MM.1S (cell line): Measurements from ENCODE around the gene PPP4R4.
A peak's percentile ranks its signal among the peaks of the same experiment; 100 is the strongest.

ENCODE experiments used
- DNase-seq: peaks from one replicate; pipeline ENCODE4 v3.0.0-alpha.2; 2015
- H2AFZ ChIP-seq: fragments of 300-600 bp; sonication (generic); 2 replicates; pipeline ENCODE4 v1.6.0; 2016; ENCODE audit warnings: antibody characterized with exemption, low read length
- H3F3A ChIP-seq: fragments of 300-600 bp; sonication (generic); 2 replicates; pipeline ENCODE4 v1.6.1; 2016; ENCODE audit warnings: mild to moderate bottlenecking, antibody characterized with exemption, low read length, moderate library complexity, mixed read lengths; ENCODE audit not compliant: insufficient read depth
- H3K27ac ChIP-seq: fragments of 300-600 bp; sonication (generic); 2 replicates; pipeline ENCODE4 v1.5.1; 2016; ENCODE audit warnings: mild to moderate bottlenecking, low read length
- H3K27me3 ChIP-seq: fragments of 300-600 bp; sonication (generic); replicated peaks from 2 replicates; pipeline ENCODE4 v1.6.0; 2016; ENCODE audit warnings: low read length; ENCODE audit not compliant: insufficient read depth
- H3K36me3 ChIP-seq: fragments of 300-600 bp; sonication (generic); replicated peaks from 2 replicates; pipeline ENCODE4 v1.6.1; 2016; ENCODE audit warnings: mild to moderate bottlenecking, low read length, mixed read lengths; ENCODE audit not compliant: insufficient read depth
- H3K4me1 ChIP-seq: fragments of 300-600 bp; sonication (generic); 2 replicates; pipeline ENCODE4 v1.6.1; 2016; ENCODE audit warnings: low read length, mixed read lengths
- H3K4me2 ChIP-seq: fragments of 300-600 bp; sonication (generic); 2 replicates; pipeline ENCODE4 v1.6.0; 2016; ENCODE audit warnings: low read depth, low read length
- H3K4me3 ChIP-seq: fragments of 300-600 bp; sonication (generic); 2 replicates; pipeline ENCODE4 v1.5.1; 2016; ENCODE audit warnings: low read length, mixed read lengths
- H3K79me2 ChIP-seq: fragments of 300-600 bp; sonication (generic); 2 replicates; pipeline ENCODE4 v1.6.1; 2016; ENCODE audit warnings: mixed run types, low read length, mixed read lengths
- H3K9ac ChIP-seq: fragments of 300-600 bp; sonication (generic); 2 replicates; pipeline ENCODE4 v1.6.1; 2016; ENCODE audit warnings: low read length, mixed read lengths
- H3K9me2 ChIP-seq: fragments of 300-600 bp; sonication (generic); replicated peaks from 2 replicates; pipeline ENCODE4 v1.6.1; 2016; ENCODE audit warnings: mild to moderate bottlenecking, low read length, mixed read lengths; ENCODE audit not compliant: insufficient read depth
- H3K9me3 ChIP-seq: fragments of 300-600 bp; sonication (generic); replicated peaks from 2 replicates; pipeline ENCODE4 v1.6.1; 2016; ENCODE audit warnings: mild to moderate bottlenecking, low read length, mixed read lengths; ENCODE audit not compliant: insufficient read depth
- H4K20me1 ChIP-seq: fragments of 300-600 bp; sonication (generic); 2 replicates; pipeline ENCODE4 v1.6.1; 2016; ENCODE audit warnings: mild to moderate bottlenecking, low read length, moderate library complexity, mixed read lengths; ENCODE audit not compliant: insufficient read depth
- EZH2 ChIP-seq: fragments of 300-600 bp; sonication (generic); optimal IDR thresholded peaks from 2 replicates; pipeline ENCODE3; 2017; ENCODE audit warnings: low read depth, mild to moderate bottlenecking, antibody characterized with exemption, low read length, mixed read lengths
- EZH2phosphoT487 ChIP-seq: fragments of 300-600 bp; sonication (generic); IDR thresholded peaks from 2 replicates; pipeline ENCODE4 v1.6.1; 2018; ENCODE audit warnings: antibody characterized with exemption, low read length
- TF ChIP-seq, protein P1 (sequence below): fragments of 300-600 bp; sonication (generic); IDR thresholded peaks from 2 replicates; pipeline ENCODE4 v1.5.1; 2016; ENCODE audit warnings: antibody characterized with exemption, low read length, mixed read lengths

The PPP4R4 gene

DNA sequence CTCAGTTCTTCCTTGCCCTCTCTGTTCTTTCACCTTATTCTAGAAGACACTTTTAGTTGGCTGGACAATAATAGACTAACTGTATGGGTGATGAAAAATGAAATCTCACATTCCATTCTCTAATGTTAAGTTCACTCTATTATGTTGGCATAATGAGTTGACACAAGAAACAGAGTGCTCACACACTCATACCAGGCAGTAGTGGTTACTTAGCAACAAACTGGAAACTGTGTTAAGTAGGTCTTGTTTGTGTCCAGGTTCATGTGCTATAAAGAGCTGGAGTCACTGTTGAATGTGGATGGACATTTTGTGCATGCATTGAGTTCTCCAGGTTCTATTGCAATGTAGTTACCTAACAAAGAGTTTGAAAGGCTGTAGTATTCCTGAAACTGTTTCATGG, 16.9 kb upstream of the PPP4R4 start:
- no peak overlapping the region for H3K4me2 ChIP-seq
- H3K4me3 ChIP-seq, result no peak overlapping the region

DNA sequence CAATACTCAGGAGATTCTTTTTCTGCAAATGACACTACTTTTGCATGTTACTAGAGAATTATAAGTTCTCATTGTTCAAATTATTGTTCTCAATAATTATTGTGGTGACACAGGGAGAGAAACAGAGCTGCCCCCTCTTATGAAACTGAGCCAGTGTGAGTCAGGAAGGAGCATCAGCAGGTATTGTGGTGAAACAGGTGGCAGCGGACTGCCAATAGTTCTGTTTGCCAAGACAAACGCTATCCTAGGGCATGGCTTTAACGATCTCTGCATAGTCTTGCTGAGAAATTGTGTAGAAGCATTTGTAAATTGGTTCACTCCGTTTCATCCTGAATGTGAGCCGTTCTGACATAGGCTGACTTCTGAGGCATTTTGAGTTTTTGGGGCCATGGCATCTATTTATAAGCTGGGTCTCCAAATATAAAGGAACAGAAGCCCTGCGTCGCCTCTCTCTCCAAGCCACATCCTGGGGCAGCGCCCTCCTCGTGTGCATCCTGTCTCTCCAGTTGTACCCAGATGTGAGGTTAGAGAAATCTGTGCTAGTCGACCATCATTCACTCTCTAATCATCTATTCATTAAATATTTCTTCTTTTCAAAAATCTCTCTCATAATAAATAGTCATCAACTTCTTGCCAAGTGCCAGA, 15.8 kb upstream of the PPP4R4 start:
- H3K4me3 ChIP-seq, result no peak overlapping the region
- TF ChIP-seq EZH2 (no peak), EZH2phosphoT487 (no peak)
- TF ChIP-seq, protein P1, sequence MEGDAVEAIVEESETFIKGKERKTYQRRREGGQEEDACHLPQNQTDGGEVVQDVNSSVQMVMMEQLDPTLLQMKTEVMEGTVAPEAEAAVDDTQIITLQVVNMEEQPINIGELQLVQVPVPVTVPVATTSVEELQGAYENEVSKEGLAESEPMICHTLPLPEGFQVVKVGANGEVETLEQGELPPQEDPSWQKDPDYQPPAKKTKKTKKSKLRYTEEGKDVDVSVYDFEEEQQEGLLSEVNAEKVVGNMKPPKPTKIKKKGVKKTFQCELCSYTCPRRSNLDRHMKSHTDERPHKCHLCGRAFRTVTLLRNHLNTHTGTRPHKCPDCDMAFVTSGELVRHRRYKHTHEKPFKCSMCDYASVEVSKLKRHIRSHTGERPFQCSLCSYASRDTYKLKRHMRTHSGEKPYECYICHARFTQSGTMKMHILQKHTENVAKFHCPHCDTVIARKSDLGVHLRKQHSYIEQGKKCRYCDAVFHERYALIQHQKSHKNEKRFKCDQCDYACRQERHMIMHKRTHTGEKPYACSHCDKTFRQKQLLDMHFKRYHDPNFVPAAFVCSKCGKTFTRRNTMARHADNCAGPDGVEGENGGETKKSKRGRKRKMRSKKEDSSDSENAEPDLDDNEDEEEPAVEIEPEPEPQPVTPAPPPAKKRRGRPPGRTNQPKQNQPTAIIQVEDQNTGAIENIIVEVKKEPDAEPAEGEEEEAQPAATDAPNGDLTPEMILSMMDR, result no peak
- H3K9ac ChIP-seq, result no peak overlapping the region
- no peaks in the 10 kb centered on the region for H3K27me3 ChIP-seq
- H3F3A ChIP-seq, result 0 out of 2 replicates have a peak, but pooled peaks cover 4% of the 10 kb centered on the region
- DNase-seq, result peak; percentile 40
- peak overlapping the region; percentile 54 for H3K4me2 ChIP-seq
- H4K20me1 ChIP-seq, result no peaks in the 10 kb centered on the region
- peak overlapping the region; percentile 34; the same call in 1 of the 2 replicates for H3K27ac ChIP-seq
- H3K36me3 ChIP-seq, result no peaks in the 10 kb centered on the region
- H2AFZ ChIP-seq, result no peak overlapping the region
- H3K4me1 ChIP-seq, result peaks cover 20% of the 10 kb centered on the region
- H3K79me2 ChIP-seq, result no peaks in the 10 kb centered on the region
- H3K9me2 ChIP-seq, result no peaks in the 10 kb centered on the region
- no peaks in the 10 kb centered on the region for H3K9me3 ChIP-seq

More for the DNA sequence above, 16.9 kb upstream of the PPP4R4 start:
- Histone ChIP-seq H3K4me1 (peaks cover 20% of the 10 kb centered on the region), H3F3A (0 out of 2 replicates have a peak, but pooled peaks cover 4% of the 10 kb centered on the region), H2AFZ (no peak overlapping the region), H3K27ac (no peak overlapping the region), H3K9me3 (no peaks in the 10 kb centered on the region), H3K36me3 (no peaks in the 10 kb centered on the region), H3K79me2 (no peaks in the 10 kb centered on the region), H3K9me2 (no peaks in the 10 kb centered on the region), H4K20me1 (no peaks in the 10 kb centered on the region), H3K9ac (no peak overlapping the region), H3K27me3 (no peaks in the 10 kb centered on the region)
- TF ChIP-seq, protein P1, result no peak
- TF ChIP-seq EZH2, result no peak
- no peak for TF ChIP-seq EZH2phosphoT487
- no peak for DNase-seq

DNA sequence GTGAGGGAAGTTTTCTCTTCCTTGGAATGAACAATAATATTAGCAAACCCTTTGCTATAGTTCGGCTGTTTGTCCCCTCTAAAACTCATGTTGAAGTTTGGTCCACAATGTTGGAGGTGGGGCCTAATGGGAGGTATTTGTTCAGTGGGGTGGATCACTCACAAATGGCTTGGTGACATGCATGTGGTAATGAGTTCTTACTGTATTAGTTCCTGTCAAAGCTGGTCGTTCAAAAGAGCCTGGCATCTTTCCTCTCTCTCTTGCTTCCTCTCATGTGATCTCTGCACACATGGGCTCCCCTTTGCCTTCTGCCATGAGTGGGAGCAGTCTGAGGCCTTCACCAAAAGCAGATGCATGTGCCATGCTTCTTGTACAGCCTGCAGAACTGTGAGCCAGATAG, 13.1 kb upstream of the PPP4R4 start:
- no peak for TF ChIP-seq EZH2
- TF ChIP-seq EZH2phosphoT487, result no peak
- TF ChIP-seq, protein P1, result no peak
- no peak overlapping the region for H3K4me3 ChIP-seq
- no peak overlapping the region for H2AFZ ChIP-seq
- H4K20me1 ChIP-seq, result no peaks in the 10 kb centered on the region
- H3K27ac ChIP-seq, result no peak overlapping the region
- H3K9me2 ChIP-seq, result no peaks in the 10 kb centered on the region
- no peaks in the 10 kb centered on the region for H3K9me3 ChIP-seq
- no peaks in the 10 kb centered on the region for H3K79me2 ChIP-seq
- no peaks in the 10 kb centered on the region for H3K36me3 ChIP-seq
- H3K9ac ChIP-seq, result no peak overlapping the region
- H3F3A ChIP-seq, result 0 out of 2 replicates have a peak, but pooled peaks cover 4% of the 10 kb centered on the region
- no peak overlapping the region for H3K4me2 ChIP-seq
- no peak for DNase-seq
- H3K4me1 ChIP-seq, result peaks cover 20% of the 10 kb centered on the region
- H3K27me3 ChIP-seq, result no peaks in the 10 kb centered on the region
